ENCODE data around the gene CLASP2. TPM values are rescaled to one million over a fixed set of nuclear protein-coding genes. Genes with fewer than 3 reads are reported as not detected.
"Not testable (repeated sequence)": the region's sequence is repeated elsewhere in the genome, so short reads cannot be mapped to it uniquely, and the experiment has no call there.

CLASP2 gene
- total RNA-seq, 1 experiment from 2014 or later = 26.5 TPM

GRCh38 chr3:33453331-33453761, 264.7 kb downstream of the CLASP2 start:
- DNase-seq (ENCODE audit: low spot score) = no peak

DNA sequence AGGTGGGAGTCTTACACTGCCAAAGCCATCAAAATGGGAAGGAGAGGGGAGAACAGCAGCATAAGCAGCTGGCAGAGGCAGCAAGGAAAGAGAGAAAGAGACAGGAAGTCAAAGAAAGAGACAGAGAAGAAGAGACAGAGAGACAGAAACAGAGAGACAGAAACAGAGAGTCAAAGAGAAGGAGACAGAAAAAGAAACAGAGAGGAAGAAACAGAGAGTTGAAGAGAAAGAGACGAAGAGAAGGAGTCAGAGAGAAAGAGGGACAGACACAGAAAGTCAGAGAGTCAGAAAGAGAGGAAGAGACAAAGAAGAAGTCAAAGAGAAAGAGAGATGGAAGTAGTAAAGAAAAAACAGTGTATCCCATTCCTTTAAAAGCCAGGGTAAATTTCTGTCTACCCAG, 266.1 kb downstream of the CLASP2 start:
- not testable (repeated sequence) for DNase-seq (ENCODE audit: low spot score)

DNA sequence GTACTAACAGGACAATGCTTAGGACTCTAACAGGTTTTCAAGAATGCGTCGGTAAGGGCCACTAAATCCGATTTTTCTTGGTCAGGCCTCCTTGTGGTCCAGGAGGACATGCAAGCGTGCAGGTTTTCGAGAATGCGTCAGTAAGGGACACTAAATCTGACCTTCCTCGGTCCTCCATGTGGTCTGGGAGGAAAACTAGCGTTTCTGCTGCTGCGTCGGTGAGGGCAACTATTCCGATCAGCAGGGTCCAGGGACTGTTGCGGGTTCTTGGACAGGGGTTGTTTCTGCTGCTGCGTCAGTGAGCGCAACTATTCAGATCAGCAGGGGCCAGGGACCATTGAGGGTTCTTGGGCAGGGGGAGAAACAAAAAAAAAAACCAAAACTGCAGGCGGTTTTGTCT, 270.1 kb downstream of the CLASP2 start:
- no peak for DNase-seq (ENCODE audit: low spot score)

GRCh38 chr3:33447256-33447625, 270.8 kb downstream of the CLASP2 start:
- DNase-seq (ENCODE audit: low spot score) = not testable (repeated sequence)

Other genes starting within 250 kb of the CLASP2 start
- 30.7 and 56.7 TPM in 2 replicates for gene PDCD6IP, start 80.4 kb upstream of the CLASP2 start, total RNA-seq (2014; rRNA removed; shearing (Covaris generic))

Data from H4 (cell line).